Dermis microvascular lymphatic vessel endothelial cell (primary cell): Measurements from ENCODE around the gene HBG2. TPM values are rescaled to one million over a fixed set of nuclear protein-coding genes. Genes with fewer than 3 reads are reported as not detected.
"Not testable (repeated sequence)": the region's sequence is repeated elsewhere in the genome, so short reads cannot be mapped to it uniquely, and the experiment has no call there.

ENCODE experiments used
- DNase-seq, 2 donors: peaks; one replicate each; pipeline versions ENCODE4 v3.0.0 to v3.0.0-alpha.2; 2010; ENCODE audit warnings: low read depth in 2 of 2
- total RNA-seq: library from RNA; depleted of rRNA; stranded (reverse); fragments of >200 nt; gene quantifications from 2 replicates; pipeline ENCODE4 v1.2.1, GENCODE V29; 2014

The HBG2 gene
- not detected in 2 replicates for total RNA-seq

GRCh38 chr11:5254646-5255413 lies at the start of gene HBG2:
Gene HBG2 (minus strand): TSS chr11:5254781. CDS start chr11:5254728, 53 bp downstream.
- DNase-seq, result not testable (repeated sequence)

GRCh38 chr11:5304046-5304445 lies 49.5 kb upstream of the HBG2 start:
- no peak for DNase-seq

- no peak for DNase-seq
Observed at GRCh38 chr11:5303626-5304025, 49.0 kb upstream of the HBG2 start.

GRCh38 chr11:5301846-5302245 lies 47.3 kb upstream of the HBG2 start, which contains the start of gene OR51B4:
Gene OR51B4 (minus strand): TSS chr11:5301946. CDS start chr11:5301946, 0 bp downstream.
- DNase-seq, result no peak

- no peak for DNase-seq
Observed at GRCh38 chr11:5300251-5300650, 45.7 kb upstream of the HBG2 start.

- DNase-seq, result no peak
Observed at GRCh38 chr11:5298451-5298850, 43.9 kb upstream of the HBG2 start.

- DNase-seq, result no peak
Observed at GRCh38 chr11:5297721-5298323, 43.2 kb upstream of the HBG2 start.

- not testable (repeated sequence) for DNase-seq
Observed at GRCh38 chr11:5294342-5294995, 39.9 kb upstream of the HBG2 start.

- no peak for DNase-seq
Observed at GRCh38 chr11:5293028-5293427, 38.4 kb upstream of the HBG2 start.

- peak in 1 of 2 donors; percentile 40 for DNase-seq
Observed at GRCh38 chr11:5291207-5291838, 36.7 kb upstream of the HBG2 start.

GRCh38 chr11:5290106-5290505 lies 35.5 kb upstream of the HBG2 start:
- DNase-seq, result no peak

GRCh38 chr11:5289696-5290095 lies 35.1 kb upstream of the HBG2 start:
- DNase-seq, result no peak

- no peak for DNase-seq
Observed at GRCh38 chr11:5288906-5289550, 34.4 kb upstream of the HBG2 start.

- no peak for DNase-seq
Observed at GRCh38 chr11:5288108-5288905, 33.7 kb upstream of the HBG2 start.

GRCh38 chr11:5286901-5287300 lies 32.3 kb upstream of the HBG2 start:
- DNase-seq, result no peak

GRCh38 chr11:5286351-5286750 lies 31.8 kb upstream of the HBG2 start:
- no peak for DNase-seq

- no peak for DNase-seq
Observed at GRCh38 chr11:5285703-5286340, 31.2 kb upstream of the HBG2 start.

- no peak for DNase-seq
Observed at GRCh38 chr11:5284637-5285036, 30.1 kb upstream of the HBG2 start.

- no peak for DNase-seq
Observed at GRCh38 chr11:5283882-5284281, 29.3 kb upstream of the HBG2 start.

GRCh38 chr11:5283086-5283485 lies 28.5 kb upstream of the HBG2 start:
- no peak for DNase-seq
